ENCODE results near the gene SLC16A8.

SLC16A8 gene

DNA sequence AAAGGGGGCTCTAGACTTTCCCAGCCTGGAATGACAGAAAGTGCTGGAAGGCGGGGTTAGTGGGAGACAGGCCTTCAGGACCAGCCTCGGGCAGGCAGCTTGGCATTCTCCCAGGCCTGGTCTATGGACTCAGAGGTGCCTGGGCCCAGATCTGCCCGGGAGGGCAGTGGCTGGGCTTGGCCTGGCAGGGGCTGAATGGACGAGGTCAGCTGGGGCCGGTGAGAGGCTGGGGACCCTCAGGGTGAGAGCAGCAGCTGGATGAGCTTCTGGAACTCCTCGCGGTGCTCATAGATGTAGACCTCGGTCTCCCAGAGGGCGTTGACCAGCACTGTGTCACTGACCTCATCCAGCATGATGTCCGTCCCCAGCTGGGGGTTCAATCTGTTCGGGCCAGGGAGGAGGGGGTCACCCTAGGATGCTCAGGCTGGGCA, 28.0 kb upstream of the SLC16A8 start:
- peak; percentile 24 for DNase-seq

DNA sequence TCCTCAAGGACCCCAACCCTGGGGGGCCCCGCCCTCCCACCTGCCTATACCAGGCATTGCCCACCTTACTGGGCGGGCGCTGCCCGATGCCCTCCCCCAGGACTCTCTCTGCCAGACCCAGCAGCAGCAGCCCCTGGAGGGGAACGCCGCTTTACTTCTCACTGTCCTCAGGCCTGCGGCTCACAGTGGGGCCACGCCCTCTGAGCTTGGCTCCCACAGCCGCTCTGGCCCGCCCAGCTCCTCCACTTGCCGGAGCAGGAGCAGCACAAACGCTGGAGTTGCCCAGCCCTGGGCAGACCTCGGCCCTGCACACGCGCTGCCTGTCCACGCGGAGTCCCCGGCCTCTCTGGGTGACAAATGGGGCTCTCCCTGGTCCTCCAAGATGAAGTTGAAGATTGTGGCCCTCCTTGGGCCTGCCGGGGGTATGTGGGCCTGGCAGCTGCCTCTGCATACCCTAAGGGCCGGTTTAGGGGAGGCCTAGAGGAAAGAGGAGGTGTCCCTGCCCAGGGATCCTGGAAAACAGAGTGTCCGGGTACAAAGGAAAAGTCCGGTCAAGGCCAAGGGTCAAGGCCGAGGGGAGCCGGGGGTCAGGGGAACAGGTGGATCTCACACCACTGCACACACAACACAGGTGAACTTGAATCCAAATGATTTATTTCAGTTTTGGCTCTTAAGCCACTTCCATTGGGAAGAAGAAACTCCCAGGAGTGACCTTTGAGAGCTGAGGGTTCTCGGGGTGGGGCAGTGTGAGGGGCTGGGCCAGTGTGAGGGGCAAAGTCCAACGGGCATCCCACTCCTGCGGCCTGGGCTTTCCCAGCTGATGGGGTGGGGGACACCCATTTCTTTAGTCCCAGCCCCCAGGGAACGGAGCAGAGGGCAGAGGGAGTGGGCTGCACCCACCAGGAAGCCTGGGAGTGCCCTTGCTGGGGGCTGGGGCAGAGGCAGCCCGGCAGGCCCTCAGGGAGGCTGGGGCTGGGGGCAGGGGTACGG, 27.2 kb upstream of the SLC16A8 start:
- peak; percentile 41 for DNase-seq

DNA sequence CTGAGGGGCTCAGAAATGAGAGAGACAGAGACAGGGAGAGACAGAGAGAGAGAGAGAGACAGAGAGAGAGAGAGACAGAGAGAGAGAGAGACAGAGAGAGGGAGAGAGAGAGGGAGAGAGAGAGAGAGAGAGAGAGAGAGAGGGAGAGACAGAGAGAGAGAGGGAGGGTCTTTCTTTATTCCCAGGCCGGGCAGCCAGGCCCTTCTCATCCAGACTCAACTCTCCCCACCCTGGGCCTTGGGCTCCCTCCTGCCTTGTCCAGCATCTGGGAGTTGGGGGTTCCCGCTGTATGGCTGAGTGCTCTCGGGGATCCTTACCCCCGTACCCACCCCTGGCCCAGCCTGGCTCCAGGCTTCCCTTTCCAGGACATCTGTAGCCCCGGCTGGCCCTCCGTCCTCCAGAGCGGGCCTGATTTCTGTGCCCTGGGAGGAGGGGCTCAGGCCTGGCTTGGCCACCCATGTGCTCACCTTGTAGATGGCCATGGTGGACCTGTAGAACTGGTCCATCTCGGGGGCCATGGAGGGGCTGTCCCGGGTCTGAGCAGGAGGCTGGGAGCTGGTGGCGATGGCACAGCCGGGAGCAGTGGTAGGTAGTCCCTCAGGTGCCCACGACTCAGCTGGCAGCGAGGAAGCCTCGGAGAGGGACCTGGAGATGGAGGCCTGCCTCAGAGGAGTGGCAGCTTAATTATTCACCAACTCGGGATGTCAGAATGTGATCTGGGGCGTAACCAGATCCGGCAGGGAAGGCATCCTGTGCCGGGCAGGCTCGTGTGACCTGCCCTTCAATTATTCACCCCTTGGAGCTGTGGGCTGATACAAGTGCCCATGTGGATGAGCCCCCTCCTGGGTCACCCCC, 26.3 kb upstream of the SLC16A8 start, which contains the start of gene BAIAP2L2:
TSS of gene BAIAP2L2 (minus strand) at position 677 of the 855 bp plus-strand sequence. CDS start at position 518, 159 bp downstream.
- DNase-seq = peak; percentile 12

DNA sequence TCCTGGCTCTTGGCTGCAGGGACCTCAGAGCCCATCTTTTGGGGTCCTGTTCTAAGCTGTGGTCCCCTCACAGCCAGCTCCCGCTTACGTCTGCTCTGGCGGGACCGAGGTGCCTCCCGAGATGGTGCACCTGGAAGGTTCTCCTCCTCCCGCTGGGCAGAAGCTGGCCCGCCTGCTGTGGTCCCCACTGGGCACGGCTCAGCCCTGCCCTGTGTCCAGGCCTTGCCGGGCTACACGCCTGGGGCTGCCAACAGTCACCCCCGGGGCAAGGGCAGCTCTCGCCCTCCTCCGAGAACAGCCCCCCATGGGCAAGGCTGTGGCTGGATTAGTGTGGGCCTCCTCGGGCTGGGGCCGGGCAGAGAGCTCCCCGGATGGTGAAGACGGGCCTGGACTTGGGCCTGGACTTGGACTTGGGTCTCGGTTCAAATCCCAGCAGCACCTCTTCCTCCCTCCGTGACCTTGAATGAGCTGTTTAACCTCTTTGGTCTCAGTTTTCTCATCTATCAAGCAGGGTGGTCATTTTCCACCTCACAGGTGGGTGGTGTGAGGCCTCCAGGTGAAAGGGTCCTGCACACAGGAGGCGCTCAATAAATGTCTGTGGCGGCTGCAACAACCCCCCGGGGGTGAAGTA, 25.5 kb upstream of the SLC16A8 start:
- peak; percentile 26 for DNase-seq

DNA sequence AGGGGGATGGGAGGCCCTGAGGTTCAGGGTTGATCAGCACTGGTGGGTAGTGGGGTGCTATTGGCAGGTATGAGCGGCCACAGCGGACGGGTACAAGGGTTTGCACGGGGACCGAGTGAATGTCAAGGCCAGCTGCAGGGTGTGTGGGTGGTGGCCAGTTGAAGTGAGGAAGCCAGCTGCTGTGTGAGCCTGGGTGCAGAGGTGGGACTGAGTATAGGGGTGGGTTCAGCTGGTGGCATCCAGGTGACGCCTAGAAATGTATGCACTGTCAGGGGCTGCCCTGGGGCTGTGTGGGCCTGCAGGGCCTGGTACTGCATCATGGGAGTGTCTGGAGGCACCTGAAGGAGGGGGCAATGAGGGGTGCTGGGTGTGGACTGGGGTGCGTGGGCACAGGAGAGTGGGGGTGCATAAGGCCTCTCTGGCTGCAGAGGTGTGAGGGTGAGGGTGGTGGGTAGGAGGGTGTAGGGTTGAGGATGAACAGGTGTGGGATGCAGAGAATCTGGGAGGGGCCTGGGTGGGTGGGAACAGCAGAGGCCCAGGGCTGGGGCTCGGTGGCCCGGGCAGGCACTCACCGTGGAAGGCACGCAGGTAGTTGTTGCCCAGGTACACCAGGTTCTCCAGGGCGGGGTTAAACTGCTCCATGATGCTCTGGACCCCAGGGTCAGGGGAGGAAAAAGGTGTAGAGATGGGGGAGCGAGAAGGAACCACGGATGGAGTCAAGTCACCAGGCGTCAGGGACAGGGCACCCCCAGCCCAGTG, 24.8 kb upstream of the SLC16A8 start:
- peak; percentile 17 for DNase-seq

DNA sequence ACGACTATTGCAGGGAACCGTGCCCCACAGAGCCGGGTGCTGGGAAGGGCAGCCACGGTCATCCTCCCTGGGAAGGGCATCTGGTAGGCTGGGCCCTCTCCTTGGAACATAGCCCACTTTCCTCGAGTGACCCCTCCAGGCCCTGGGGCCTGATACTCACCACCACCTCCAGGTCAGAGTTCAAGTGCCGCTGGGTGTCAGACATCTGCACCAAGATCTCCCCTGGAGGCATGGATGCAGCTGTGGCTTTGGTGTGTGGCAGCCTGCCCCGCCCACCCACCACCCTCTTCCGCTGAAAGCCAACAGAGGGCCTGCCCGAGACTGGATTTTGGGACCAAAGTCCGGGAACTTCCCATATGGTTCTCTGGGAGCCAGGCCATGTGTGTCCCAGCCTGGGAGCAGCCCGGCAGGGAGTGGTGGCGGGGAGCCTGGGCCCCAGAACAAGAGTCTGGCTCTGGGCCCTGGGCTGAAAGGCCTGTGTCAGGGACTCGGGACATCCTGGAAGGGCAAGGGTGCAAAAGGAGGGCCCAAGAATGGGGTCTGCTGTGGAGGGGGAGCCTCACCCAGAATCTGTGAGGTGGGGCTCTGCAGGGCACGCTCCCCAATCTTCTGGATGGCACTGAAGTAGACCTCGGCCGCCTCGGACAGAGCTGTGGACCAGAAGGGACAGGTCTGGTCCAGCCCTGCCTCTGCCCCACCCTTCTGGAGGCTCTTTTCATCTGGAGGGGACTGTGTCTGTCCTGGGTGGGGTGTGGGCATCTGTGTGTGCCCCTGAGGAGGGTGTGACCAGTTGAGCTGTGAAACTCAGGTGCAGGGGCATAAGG, 23.9 kb upstream of the SLC16A8 start:
- DNase-seq = peak; percentile 49

DNA sequence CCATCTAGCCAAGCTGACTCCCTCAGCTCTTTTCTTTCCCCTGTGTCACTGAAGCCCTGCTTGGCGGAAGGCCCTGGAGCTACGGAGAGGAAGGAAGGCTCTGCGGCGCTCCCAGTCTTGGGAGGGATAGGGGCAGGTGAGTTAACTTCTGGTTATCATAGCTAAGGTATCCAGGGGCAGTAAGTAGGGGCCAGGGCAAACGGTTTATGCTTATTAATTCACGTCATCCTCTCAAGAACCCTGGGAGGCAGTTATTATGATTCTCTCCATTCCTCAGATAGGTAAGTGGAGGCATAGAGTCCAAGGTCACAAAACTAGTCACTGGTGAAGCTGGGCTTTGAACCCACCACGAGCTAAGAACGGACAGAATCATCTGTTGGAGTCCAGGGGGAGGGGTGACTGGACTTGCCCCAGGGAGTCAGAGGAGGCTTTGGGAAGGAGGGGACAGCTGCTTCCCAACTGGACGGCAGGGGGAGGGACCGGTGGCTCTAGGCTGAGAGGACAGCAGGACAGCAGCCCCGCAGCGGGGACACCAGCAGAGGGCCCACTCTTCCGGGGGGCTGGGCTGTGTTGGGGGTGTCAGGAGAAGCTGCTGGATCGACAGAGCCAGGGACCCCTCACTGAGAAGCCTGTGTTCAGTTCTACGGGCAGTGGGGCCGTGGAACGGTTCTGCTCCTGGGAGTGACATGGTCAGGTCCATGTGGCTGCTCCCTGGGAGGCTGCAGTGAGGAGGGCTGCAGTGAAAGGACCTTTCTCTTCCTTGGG, 23.0 kb upstream of the SLC16A8 start:
- peak; percentile 16 for DNase-seq

DNA sequence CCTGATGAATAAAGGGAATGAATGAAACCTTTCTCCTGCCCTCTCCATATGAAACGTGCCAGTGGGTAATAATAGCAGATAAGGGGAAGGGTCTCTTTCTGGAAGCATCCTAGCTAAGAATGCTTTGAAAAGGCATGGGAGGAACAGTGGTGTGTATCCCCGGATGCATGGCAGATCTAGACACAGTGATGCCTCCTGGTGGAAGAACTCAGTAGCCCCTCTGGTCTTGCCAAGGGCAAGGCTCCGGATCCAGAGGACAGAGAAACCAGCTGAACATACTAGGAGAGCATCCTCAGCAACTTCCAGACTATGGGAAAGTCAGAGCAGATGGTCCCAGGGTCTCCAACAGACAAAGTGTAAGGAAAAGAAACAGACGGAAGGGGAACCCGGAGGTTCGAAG, 20.1 kb upstream of the SLC16A8 start:
- DNase-seq = no peak

DNA sequence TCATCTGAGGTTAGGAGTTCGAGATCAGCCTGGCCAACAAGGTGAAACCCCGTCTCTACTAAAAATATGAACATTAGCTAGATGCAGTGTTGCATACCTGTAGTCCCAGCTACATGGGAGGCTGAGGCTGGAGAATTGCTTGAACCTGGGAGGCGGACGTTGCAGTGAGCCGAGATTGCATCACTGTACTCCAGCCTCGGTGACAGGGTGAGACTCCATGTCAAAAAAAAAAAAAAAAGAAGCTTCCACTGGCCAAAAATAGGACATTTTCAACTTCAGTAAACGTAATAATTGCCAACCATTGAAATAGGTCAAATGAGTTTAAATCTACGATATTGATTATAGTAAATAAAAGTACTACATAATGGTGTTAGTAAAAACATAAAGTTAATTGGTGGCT, 19.7 kb upstream of the SLC16A8 start:
- DNase-seq = no peak

DNA sequence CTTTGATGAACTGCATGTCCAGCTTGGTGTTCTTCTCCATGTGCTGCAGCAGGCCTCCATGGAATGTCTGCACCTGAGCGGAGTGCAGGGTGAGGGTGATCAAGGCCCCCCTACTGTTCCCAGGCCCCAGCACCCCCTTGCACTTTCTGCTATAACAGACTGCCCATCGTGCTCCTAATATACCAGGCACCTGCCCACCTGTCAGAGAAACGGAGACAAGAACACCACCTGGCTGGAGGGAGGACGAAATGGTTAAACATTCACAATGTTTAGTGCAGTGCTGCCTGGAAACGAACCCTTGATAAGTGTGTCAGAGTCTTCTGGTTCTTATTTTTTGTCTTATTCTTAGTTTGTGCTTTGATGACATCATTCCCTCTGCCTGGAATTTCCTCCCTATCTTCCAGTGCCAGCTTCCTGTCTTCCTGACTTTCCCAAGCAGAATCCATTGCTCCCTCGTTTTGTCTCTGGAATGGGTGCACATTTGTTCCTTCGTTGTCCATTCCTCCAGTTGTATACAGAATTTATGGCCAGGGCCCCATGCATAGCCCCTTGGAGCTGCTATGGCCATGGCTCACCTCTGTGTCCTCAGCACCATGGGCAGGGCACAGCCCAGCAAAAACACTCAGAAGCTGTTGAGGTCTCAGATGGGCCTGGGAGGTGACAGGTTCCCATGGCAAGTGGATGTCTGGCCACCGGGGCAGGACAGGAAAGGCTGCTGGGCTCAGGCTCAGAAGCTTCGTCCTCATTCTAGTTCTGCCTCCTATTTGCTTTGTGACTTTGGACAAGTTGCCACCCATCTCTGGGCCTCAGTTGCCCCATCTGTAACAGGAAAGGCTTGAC, 14.6 kb upstream of the SLC16A8 start:
- DNase-seq = peak; percentile 20

DNA sequence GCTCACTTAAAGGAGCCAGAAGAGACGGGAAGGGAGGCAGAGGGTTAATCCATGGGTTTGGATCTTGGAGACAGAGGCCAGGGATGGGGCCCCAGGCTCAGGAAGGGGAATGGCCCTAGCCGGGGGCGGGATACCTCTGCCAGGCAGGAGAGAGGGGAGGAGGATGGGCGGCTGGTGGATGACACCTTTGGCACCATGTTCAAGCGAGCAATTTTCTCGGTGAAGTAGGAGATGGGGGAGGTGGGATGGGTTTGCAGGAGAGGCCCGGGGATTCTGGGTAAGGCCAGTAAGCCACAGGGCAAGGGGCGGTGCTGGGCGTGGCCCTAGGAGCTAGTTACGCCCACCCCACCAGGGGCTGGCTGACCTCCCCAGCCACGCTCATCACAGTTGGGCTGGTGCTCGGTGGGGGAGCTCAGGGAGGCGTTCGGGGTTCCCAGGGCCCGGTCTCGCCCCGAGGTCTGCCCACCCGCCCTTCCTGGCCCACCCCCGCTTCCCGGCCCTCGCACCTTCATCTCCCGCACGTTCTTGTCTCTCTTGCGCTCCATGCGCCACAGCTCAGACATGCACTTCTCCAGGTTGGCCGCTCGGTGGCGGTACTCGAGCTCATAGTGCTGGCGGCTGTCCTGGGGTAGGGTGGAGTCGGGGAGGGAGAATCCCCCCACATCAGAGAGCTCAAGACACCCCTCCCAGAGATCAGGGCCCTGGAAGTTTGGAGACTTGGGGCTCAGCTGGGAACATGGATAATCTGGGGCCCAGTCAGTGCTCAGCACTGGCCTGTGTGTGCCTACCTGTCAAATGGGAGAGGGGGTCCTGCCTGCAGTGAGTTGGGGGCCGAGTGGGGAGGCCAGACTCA, 13.8 kb upstream of the SLC16A8 start:
- peak; percentile 37 for DNase-seq

DNA sequence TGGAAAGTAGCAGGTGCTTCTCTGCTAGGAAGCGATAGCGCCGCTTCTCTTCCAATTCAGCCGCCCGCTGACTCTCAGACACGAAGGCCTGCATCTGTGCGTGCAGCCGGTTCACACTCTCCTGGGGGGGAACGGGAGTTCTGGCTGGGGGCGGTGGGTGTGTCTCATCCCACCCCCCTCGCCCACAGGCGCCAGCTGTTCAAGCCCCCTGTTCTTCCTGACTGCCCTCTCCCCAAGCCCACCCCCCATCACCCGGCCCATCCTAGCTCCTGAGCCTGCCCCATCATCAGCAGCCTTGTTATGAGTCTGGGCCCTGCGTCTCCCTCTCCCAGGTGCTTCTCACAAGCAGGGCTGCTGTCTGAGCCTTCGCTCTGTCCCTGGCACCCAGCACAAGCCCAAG, 13.1 kb upstream of the SLC16A8 start:
- peak; percentile 8 for DNase-seq

DNA sequence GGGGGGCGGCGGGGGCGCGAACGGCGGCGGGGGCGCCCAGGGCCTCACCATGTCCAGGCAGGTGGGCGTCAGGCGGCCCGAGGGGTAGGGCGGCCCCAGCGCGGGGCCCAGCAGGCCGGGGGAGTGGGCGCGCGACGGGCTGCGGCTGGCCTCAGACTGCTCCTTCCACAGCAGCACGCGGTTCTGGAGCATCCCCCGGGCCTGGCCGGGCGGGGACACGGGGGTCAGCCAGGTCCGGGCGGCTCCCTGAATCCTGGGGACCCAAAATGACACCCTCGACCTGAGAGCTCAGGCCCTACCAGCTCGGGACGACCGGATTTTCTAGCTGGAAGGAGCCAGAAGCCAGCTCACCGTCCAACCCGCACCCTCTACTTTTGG, 5.5 kb upstream of the SLC16A8 start:
- no peak for DNase-seq

DNA sequence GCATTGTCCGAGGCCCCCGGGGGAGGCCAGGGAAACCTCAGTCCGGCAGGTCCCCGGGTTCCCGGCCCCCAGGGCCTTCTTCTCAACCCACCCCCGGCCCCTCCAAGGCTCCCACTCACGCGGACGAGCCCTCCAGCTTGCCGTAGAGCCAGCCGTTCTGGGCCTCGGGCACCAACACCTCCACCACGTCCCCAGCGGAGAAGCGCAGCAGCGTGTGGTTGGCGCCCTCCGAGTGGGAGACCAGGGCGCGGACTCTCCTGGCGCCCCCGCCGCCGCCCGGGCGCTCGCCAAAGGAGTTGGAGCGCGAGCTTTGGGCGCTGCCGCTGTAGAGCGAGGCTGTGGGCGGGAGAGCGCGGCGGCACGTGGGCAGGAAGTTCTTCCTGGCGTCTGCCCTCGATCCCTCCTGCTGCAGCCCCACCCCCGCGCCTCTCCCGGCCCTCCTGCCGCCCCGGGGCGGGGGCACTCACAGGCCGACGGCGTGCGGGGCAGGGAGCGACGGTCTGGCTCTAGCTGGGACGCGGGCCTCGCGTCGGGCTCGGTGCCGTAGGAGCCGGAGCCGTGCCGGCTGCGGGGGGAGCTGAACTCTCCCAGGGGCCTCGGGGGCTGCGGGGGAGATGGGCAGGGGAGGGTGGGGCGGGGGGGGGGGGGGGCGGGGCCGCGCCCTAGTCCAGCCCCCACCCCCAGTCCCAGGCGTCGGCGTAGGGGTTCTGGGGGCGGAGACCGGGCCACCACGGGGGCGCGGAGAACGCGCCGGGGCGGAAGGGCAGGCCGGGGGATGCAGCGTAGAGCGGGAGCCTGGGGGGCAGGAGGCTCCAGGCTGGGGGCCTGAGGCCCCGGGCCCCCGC, 4.9 kb upstream of the SLC16A8 start:
- DNase-seq = no peak

DNA sequence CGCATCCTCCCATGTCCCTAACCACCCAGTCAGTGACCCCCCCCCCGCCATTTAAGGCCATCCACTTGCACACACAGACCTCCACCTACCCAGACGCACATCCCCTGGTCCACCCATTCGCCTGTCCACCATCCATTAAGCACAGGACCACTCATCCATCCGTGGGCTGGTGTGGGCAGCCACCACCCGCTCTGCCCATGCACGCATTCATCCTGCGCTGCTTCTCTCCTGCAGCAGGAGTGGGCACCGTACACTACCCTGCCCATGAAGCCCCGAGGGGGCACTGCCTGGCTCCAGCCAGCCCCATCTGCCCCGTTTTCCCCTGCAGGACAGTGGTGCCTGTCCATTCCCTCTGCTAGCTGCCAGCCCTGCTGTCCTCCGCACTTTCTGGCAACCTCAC, 3.9 kb upstream of the SLC16A8 start:
- no peak for DNase-seq

DNA sequence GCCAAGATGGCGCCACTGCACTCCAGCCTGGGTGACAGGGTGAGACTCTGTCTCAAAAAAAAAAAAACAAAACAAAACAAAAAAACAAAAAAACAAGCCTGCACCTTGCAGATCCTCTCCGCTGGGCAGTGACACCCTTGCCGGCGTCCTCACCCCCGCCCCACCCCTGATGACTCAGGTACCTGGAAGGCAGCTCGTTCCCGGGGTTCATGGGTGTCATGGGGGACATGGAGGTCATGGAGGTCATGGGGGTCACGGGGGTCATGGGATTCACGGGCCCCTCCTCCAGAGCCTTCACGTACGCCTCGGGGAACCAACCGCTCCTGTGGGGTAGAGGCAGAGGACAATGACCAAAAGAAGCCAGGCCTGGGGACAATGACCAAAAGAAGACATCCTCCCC, 3.0 kb upstream of the SLC16A8 start:
- peak; percentile 17 for DNase-seq

DNA sequence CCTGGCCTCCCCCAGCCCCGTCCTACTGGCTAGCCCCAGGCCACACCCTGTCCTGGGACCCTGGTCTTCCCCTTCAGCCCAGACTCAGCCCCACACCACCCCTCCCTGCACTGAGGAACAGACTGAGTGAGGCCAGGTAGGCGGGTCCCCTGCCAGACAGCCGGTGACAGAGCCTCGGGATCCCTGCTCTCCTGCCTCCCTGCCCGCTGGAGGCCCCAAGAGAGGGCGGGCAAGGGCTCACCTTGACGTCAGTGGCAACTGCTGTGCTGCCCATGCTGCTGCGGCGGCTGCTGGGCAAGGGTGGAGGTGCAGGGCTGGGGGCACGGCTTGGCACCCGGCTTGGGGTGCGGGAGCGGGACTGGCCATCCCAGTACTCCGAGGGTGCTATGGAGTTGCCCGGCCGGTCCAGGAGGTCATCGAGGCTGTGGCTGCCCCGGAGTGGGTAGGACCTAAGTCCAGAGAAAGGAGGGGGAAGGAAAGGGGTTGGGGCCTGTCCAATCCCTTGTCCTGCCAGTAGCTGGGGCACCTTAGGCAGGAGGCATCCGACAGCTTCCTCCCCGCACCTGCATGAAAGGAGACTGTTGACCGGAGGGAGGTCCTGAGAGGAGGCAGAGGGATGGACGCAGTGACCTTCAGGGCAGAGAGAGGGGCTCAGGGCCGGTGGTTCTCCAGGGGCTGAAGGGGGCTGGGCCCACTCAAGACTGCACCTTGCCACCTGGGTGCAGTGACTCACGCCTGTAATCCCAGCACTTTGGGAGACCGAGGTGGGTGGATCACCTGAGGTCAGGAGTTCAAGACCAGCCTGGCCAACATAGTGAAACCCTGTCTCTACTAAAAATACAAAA, 2.2 kb upstream of the SLC16A8 start:
- no peak for DNase-seq
